GM12872 (cell line): Measurements from ENCODE around the gene GGA2.
A peak's percentile ranks its signal among the peaks of the same experiment; 100 is the strongest.

Source experiments
- TF ChIP-seq, protein P1 (sequence below): IDR thresholded peaks from 3 replicates; pipeline ENCODE4 v1.5.1; 2011; ENCODE audit warnings: low read depth, mild to moderate bottlenecking, low read length, moderate library complexity; ENCODE audit not compliant: insufficient read depth

GGA2 gene

DNA sequence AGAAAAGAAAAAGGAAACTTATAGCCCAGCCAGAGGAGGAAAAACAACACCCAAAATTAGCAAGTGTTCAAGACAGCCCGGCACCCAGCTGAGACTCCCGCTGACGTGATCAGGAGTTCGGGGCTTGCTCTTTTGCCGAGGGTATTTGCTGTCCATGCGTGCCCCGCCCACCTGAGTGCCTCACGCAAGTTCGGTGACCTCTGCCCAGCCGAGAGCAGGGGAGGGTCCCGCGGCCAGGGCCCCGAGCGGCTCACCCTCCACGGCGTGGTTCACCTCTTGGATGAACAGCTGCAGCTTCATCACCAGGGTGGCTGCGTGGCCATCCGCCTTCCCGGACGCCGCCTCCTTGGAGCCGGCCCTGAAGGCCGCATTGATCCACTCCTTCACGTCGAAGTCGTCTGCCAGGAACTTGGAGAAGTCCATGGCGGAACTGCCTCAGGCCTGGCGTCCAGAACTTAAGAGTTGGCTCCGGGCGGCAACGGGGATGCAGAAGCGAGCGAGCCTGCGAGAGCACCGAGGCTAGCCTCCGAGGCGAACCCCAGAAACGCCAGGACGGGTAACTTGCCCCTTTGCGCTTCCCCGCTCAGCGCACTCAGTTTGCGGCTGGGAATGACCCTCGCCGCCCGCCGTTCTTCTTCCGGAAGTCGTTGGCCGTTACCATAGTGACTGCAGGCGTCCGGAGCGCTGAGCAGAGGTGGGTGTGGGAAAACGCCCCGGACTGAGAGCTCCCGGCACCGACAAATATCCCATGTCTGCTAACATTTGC lies 57.5 kb downstream of the GGA2 start, which contains the start of gene COG7:
COG7 (minus strand) TSS at position 618 of the 766 bp plus-strand sequence; CDS start at position 423, 195 bp downstream.
- TF ChIP-seq, protein P1, sequence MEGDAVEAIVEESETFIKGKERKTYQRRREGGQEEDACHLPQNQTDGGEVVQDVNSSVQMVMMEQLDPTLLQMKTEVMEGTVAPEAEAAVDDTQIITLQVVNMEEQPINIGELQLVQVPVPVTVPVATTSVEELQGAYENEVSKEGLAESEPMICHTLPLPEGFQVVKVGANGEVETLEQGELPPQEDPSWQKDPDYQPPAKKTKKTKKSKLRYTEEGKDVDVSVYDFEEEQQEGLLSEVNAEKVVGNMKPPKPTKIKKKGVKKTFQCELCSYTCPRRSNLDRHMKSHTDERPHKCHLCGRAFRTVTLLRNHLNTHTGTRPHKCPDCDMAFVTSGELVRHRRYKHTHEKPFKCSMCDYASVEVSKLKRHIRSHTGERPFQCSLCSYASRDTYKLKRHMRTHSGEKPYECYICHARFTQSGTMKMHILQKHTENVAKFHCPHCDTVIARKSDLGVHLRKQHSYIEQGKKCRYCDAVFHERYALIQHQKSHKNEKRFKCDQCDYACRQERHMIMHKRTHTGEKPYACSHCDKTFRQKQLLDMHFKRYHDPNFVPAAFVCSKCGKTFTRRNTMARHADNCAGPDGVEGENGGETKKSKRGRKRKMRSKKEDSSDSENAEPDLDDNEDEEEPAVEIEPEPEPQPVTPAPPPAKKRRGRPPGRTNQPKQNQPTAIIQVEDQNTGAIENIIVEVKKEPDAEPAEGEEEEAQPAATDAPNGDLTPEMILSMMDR = no peak

GRCh38 chr16:23452221-23452571 lies 58.1 kb downstream of the GGA2 start:
- TF ChIP-seq, protein P1 = no peak

GRCh38 chr16:23448392-23448791 lies 61.9 kb downstream of the GGA2 start:
- TF ChIP-seq, protein P1 = no peak

DNA sequence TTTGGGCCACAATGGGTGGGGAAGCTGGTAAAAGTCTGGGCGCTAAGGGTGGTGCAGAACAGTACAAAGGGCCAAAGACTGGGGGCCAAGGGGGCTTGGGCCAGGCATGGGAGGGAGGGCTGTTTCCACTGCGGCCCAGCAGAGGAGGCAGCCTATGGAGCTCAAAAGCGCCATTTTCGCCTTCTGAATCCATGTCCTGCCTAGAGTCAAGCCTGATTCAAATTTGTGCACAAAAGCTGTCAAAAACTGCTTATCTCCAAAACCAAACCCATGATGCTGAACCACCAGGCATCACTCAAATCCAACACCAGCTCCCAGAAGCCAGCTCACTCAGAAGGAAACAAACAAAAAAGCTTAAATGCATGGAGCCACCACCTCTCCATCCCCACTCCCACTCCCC lies 73.3 kb downstream of the GGA2 start:
- TF ChIP-seq, protein P1 = no peak

- TF ChIP-seq, protein P1 = peak; percentile 95
Observed at GRCh38 chr16:23435500-23435899, 74.8 kb downstream of the GGA2 start.

DNA sequence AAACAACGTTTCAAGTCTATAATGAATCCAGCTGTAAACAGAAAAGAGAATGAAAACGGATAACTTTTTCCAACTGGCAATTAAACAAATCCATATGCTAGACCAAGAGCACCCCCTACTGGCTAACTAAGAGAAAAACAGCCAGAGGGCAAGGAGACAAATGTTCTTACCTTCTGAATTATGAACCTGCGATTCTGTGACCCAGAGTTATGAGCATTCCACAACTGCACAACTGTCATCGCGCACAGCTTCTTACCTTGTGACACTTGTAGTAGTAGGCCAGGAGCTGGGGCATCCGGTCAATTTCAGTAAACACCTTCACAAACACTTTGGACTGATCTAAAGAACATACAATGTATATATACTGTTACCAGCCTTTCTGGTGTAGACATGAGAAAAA lies 75.9 kb downstream of the GGA2 start:
- TF ChIP-seq, protein P1 = peak; percentile 79

GRCh38 chr16:23433261-23433920 lies 76.9 kb downstream of the GGA2 start:
- TF ChIP-seq, protein P1 = no peak
